IMR-90 (cell line): ENCODE data around the gene TMEM161A. TPM values are rescaled to one million over a fixed set of nuclear protein-coding genes. Genes with fewer than 3 reads are reported as not detected.
A peak's percentile ranks its signal among the peaks of the same experiment; 100 is the strongest.

Experiments
- ATAC-seq: fragments of 200-7000 bp; cut with Tn5 transposase; 2 replicates; pipeline ENCODE4 v1.9.1; 2020; ENCODE audit warnings: low read depth, mild to moderate bottlenecking, moderate library complexity
- Bru-seq: library from RNA; stranded (reverse); fragments of 400-500 nt; gene quantifications from one replicate; lab custom pipeline; 2021; lab: Mats Ljungman, UMichigan
- BruChase-seq, 2 experiments: library from RNA; stranded (reverse); fragments of 400-500 nt; gene quantifications; one replicate each; lab custom pipeline; 2021; lab: Mats Ljungman, UMichigan
- BruUV-seq: library from RNA; stranded (reverse); fragments of 400-500 nt; replicated peaks from 2 replicates; lab custom pipeline; 2021; lab: Mats Ljungman, UMichigan
- CTCF ChIA-PET: fragments of 300-600 bp; formaldehyde crosslinking; extraction: SDS; loops from one replicate; lab custom pipeline; 2021; ENCODE audit warnings: antibody characterized with exemption; lab: Yijun Ruan, JAX
- POLR2A ChIA-PET: fragments of 300-600 bp; sonication (Branson Sonifier 250); formaldehyde crosslinking; loops from one replicate; lab custom pipeline; 2022; ENCODE audit warnings: antibody characterized with exemption; ENCODE audit not compliant: unreplicated experiment; lab: Charles Lee
- DNase-seq: peaks from one replicate; pipeline ENCODE4 v3.0.0; 2013
- H2AFZ ChIP-seq: replicated peaks from 2 replicates; pipeline ENCODE3; 2013; ENCODE audit warnings: low read length, mild to moderate bottlenecking; ENCODE audit not compliant: poor library complexity
- H2AK5ac ChIP-seq: 2 replicates; pipeline ENCODE4 v1.6.1; 2013; ENCODE audit warnings: low read depth, low read length, inconsistent platforms
- H2AK9ac ChIP-seq: replicated peaks from 2 replicates; pipeline ENCODE3; 2013; ENCODE audit warnings: mild to moderate bottlenecking, low read depth, low read length, moderate library complexity; ENCODE audit not compliant: poor library complexity
- H2BK120ac ChIP-seq: 2 replicates; pipeline ENCODE4 v1.6.1; 2013; ENCODE audit warnings: low read depth, low read length, inconsistent platforms
- H2BK15ac ChIP-seq: 3 replicates; pipeline ENCODE4 v1.6.1; 2013; ENCODE audit warnings: low read depth, low read length, inconsistent platforms
- H2BK20ac ChIP-seq: 2 replicates; pipeline ENCODE4 v1.6.1; 2013; ENCODE audit warnings: low read depth, mild to moderate bottlenecking, inconsistent platforms, low read length, moderate library complexity
- H2BK5ac ChIP-seq: 2 replicates; pipeline ENCODE4 v1.6.1; 2013; ENCODE audit warnings: mild to moderate bottlenecking, low read depth, low read length, inconsistent platforms; ENCODE audit not compliant: poor library complexity, severe bottlenecking
- H3K14ac ChIP-seq: replicated peaks from 2 replicates; pipeline ENCODE4 v1.6.1; 2013; ENCODE audit warnings: low read depth, low read length, inconsistent platforms
- H3K18ac ChIP-seq: 2 replicates; pipeline ENCODE4 v1.6.1; 2013; ENCODE audit warnings: low read depth, low read length, control low read depth
- H3K23ac ChIP-seq: 2 replicates; pipeline ENCODE4 v1.6.1; 2013; ENCODE audit warnings: low read depth, low read length, inconsistent platforms
- H3K27ac ChIP-seq: 2 replicates; pipeline ENCODE4 v1.5.1; 2013; ENCODE audit warnings: mild to moderate bottlenecking, control low read depth, low read length; ENCODE audit not compliant: insufficient read depth
- H3K27me3 ChIP-seq: 2 replicates; pipeline ENCODE4 v1.6.1; 2013; ENCODE audit warnings: low read length; ENCODE audit not compliant: control insufficient read depth, insufficient read depth
- H3K36me3 ChIP-seq: 2 replicates; pipeline ENCODE4 v1.6.1; 2013; ENCODE audit warnings: low read length, mixed read lengths; ENCODE audit not compliant: control insufficient read depth, insufficient read depth
- H3K4ac ChIP-seq: 2 replicates; pipeline ENCODE4 v1.6.1; 2013; ENCODE audit warnings: low read depth, low read length, inconsistent platforms
- H3K4me1 ChIP-seq: 2 replicates; pipeline ENCODE4 v1.6.1; 2013; ENCODE audit warnings: low read length, mixed read lengths; ENCODE audit not compliant: control insufficient read depth, insufficient read depth
- H3K4me2 ChIP-seq: 2 replicates; pipeline ENCODE4 v1.6.1; 2013; ENCODE audit warnings: low read depth, mild to moderate bottlenecking, control low read depth, low read length, moderate library complexity
- H3K4me3 ChIP-seq: 2 replicates; pipeline ENCODE4 v1.5.1; 2013; ENCODE audit warnings: low read depth, mild to moderate bottlenecking, control low read depth, low read length, moderate library complexity; ENCODE audit not compliant: insufficient read depth
- H3K56ac ChIP-seq: 2 replicates; pipeline ENCODE4 v1.6.1; 2013; ENCODE audit warnings: low read length, inconsistent platforms; ENCODE audit not compliant: insufficient read depth; ENCODE audit errors: extremely low read depth
- H3K79me1 ChIP-seq, 2 experiments: 2 replicates each; pipeline ENCODE4 v1.6.1; 2013; ENCODE audit warnings: low read length in 2 of 2, inconsistent platforms in 1 of 2, low read depth in 1 of 2
- H3K9ac ChIP-seq: 2 replicates; pipeline ENCODE4 v1.6.1; 2013; ENCODE audit warnings: low read depth, low read length, control low read depth
- H3K9me1 ChIP-seq: 2 replicates; pipeline ENCODE4 v1.6.1; 2013; ENCODE audit warnings: low read length, inconsistent platforms; ENCODE audit not compliant: insufficient read depth
- H3K9me3 ChIP-seq: 2 replicates; pipeline ENCODE4 v1.6.1; 2013; ENCODE audit warnings: low read length; ENCODE audit not compliant: control insufficient read depth, insufficient read depth
- H4K20me1 ChIP-seq: 2 replicates; pipeline ENCODE4 v1.6.1; 2013; ENCODE audit warnings: low read length, inconsistent platforms; ENCODE audit not compliant: insufficient read depth
- H4K5ac ChIP-seq: 2 replicates; pipeline ENCODE4 v1.6.1; 2013; ENCODE audit warnings: mild to moderate bottlenecking, low read depth, low read length, control low read depth
- H4K8ac ChIP-seq, 2 experiments: 2 replicates each; pipeline ENCODE4 v1.6.1; 2013; ENCODE audit warnings: low read depth in 2 of 2, low read length in 2 of 2, control low read depth in 1 of 2, inconsistent platforms in 1 of 2
- H4K91ac ChIP-seq: 2 replicates; pipeline ENCODE4 v1.6.1; 2013; ENCODE audit warnings: low read depth, low read length, inconsistent platforms; ENCODE audit not compliant: insufficient read depth
- BHLHE40 ChIP-seq: fragments of 150-350 bp; IDR thresholded peaks from 2 replicates; pipeline ENCODE4 v1.6.1; 2016; ENCODE audit warnings: mild to moderate bottlenecking, low read depth, low read length
- CEBPB ChIP-seq: IDR thresholded peaks from 2 replicates; pipeline ENCODE4 v1.6.1; 2012; ENCODE audit warnings: low read depth, low read length, improper control_type of control experiment
- CTCF ChIP-seq: conservative IDR thresholded peaks from 2 replicates; pipeline ENCODE4 v1.5.1; 2012; ENCODE audit warnings: mild to moderate bottlenecking, low read depth, low read length, improper control_type of control experiment
- ELK1 ChIP-seq: fragments of 150-350 bp; IDR thresholded peaks from 2 replicates; pipeline ENCODE4 v1.6.1; 2016; ENCODE audit warnings: low read depth, mild to moderate bottlenecking, low read length, moderate library complexity, borderline replicate concordance
- FOS ChIP-seq: fragments of 150-350 bp; IDR thresholded peaks from 2 replicates; pipeline ENCODE4 v1.6.1; 2016; ENCODE audit warnings: low read depth, low read length
- MAFK ChIP-seq: IDR thresholded peaks from 2 replicates; pipeline ENCODE4 v1.6.1; 2012; ENCODE audit warnings: low read depth, low read length, improper control_type of control experiment
- MXI1 ChIP-seq: IDR thresholded peaks from 2 replicates; pipeline ENCODE4 v1.6.1; 2012; ENCODE audit warnings: low read depth, mild to moderate bottlenecking, low read length, moderate library complexity, borderline replicate concordance
- NFE2L2 ChIP-seq: fragments of 150-350 bp; IDR thresholded peaks from 2 replicates; pipeline ENCODE4 v1.6.1; 2016; ENCODE audit warnings: low read depth, mild to moderate bottlenecking, low read length
- RAD21 ChIP-seq: IDR thresholded peaks from 2 replicates; pipeline ENCODE4 v1.6.1; 2012; ENCODE audit warnings: low read length, improper control_type of control experiment
- RCOR1 ChIP-seq: IDR thresholded peaks from 2 replicates; pipeline ENCODE4 v1.6.1; 2012; ENCODE audit warnings: mild to moderate bottlenecking, low read length, improper control_type of control experiment; ENCODE audit not compliant: insufficient replicate concordance
- RFX5 ChIP-seq: IDR thresholded peaks from 2 replicates; pipeline ENCODE4 v1.8.0; 2012; ENCODE audit warnings: low read depth, mild to moderate bottlenecking, low read length, moderate library complexity
- SMC3 ChIP-seq: fragments of 150-350 bp; IDR thresholded peaks from 2 replicates; pipeline ENCODE4 v1.6.1; 2016; ENCODE audit warnings: low read depth, mild to moderate bottlenecking, antibody characterized with exemption, low read length, moderate library complexity
- WGBS, 2 experiments: methylation state at CpG; one replicate each; pipeline versions ENCODE4 v1.1.5 to v1.1.7; 2013; ENCODE audit warnings: missing lambda C conversion rate in 2 of 2; ENCODE audit not compliant: insufficient read length in 1 of 2; ENCODE audit errors: extremely low coverage in 2 of 2; 5-methylcytosine and 5-hydroxymethylcytosine counted together
- dilution Hi-C: fragments of 300-500 bp; cut with HindIII; formaldehyde crosslinking; loops from one replicate; pipeline ENCODE4 v1.14.3; 2018; ENCODE audit warnings: low sequenced_read_pairs; ENCODE audit not compliant: unreplicated experiment
- in situ Hi-C: fragments of 300-500 bp; cut with MboI; formaldehyde crosslinking; loops from 3 replicates; pipeline ENCODE4 v1.14.3; 2019; ENCODE audit warnings: low sequenced_read_pairs, inconsistent platforms, mixed read lengths
- intact Hi-C: fragments of 100-400 bp; cut with micrococcal nuclease; formaldehyde crosslinking; loops from 2 replicates; pipeline ENCODE4 v1.10.0; 2022
- long read RNA-seq: library from polyadenylated mRNA; unstranded; transcript quantifications from one replicate; pipeline ENCODE4 v2.0.0, GENCODE V29; 2021; ENCODE audit not compliant: unreplicated experiment
- polyA plus RNA-seq, 3 experiments: library from polyadenylated mRNA; depleted of rRNA; stranded (reverse); fragments of >200 nt; gene quantifications; 2 replicates each; pipeline ENCODE4 v1.2.3, GENCODE V29; 2012; ENCODE audit warnings: low replicate concordance in 1 of 3
- total RNA-seq: library from RNA; depleted of rRNA; stranded (reverse); fragments of >200 nt; gene quantifications from 2 replicates; pipeline ENCODE4 v1.2.3, GENCODE V29; 2012; rRNA removed

The TMEM161A gene
- total RNA-seq (11.1 TPM in 2 replicates), polyA plus RNA-seq (2012; rRNA removed) (34.8 and 45.9 TPM in 2 replicates), Bru-seq, nascent RNA (percentile 48 among the genes with signal in this experiment), BruChase-seq, experiment 1, labeled RNA remaining after a 6-hour chase (percentile 62 among the genes with signal in this experiment), BruChase-seq, experiment 2, labeled RNA remaining after a 2-hour chase (percentile 57 among the genes with signal in this experiment)
- 28.8 and 49.7 TPM in 2 replicates for polyA plus RNA-seq (2012; cell fraction: cytosol; rRNA removed)
- polyA plus RNA-seq (2012; cell fraction: nucleus; rRNA removed; ENCODE audit: low replicate concordance), result 80.2 and 243 TPM in 2 replicates
- long read RNA-seq, transcript TMEM161A-201 (12 exons, 1,820 nt), result major isoform, 12 of 27 reads
- long read RNA-seq, partial matches to known transcripts, result 11 of 27 reads
- long read RNA-seq, other reads (novel, unspliced or antisense), result 2 of 27 reads

GRCh38 chr19:19138109-19138981 is at the start of gene TMEM161A:
Gene TMEM161A, minus strand, starts transcription at chr19:19138478. Its CDS starts 50 bp downstream, at chr19:19138428.
- H3K18ac ChIP-seq, result peak within 1 kb of the TSS; percentile 72
- peak within 1 kb of the TSS; percentile 78 for H3K14ac ChIP-seq
- ATAC-seq, result peak; percentile 99
- H3K4ac ChIP-seq, result peak within 1 kb of the TSS; percentile 86
- H2BK120ac ChIP-seq, result 0 out of 2 replicates have a peak within 1 kb of the TSS, but pooled peaks have one; percentile 61
- H3K79me1 ChIP-seq, result peaks cover 8 to 20% of the 10 kb centered on the region in 2 experiments; a peak in 3 of 4 replicates
- ChIA-PET POLR2A (no interaction called here), CTCF (no interaction called here)
- peak within 1 kb of the TSS; percentile 23 to 98 for H4K8ac ChIP-seq
- no peaks in the 10 kb centered on the region for H3K27me3 ChIP-seq
- peak within 1 kb of the TSS; percentile 34; the same call in 1 of the 2 replicates for H3K56ac ChIP-seq
- peak within 1 kb of the TSS; percentile 84 for H3K4me2 ChIP-seq
- H3K9me1 ChIP-seq, result no peaks in the 10 kb centered on the region
- in situ Hi-C loops, result no loop called here
- peak within 1 kb of the TSS; percentile 90 for H3K23ac ChIP-seq
- H2BK20ac ChIP-seq, result no peak within 1 kb of the TSS
- peak within 1 kb of the TSS; percentile 94 for H3K4me3 ChIP-seq
- peak within 1 kb of the TSS; percentile 67 for H2AK9ac ChIP-seq
- H2AK5ac ChIP-seq, result no peak within 1 kb of the TSS
- WGBS, 2 experiments, result 20% methylated on average over 6 of the region's 42 CpGs; no CpG with 5 or more reads in 1 of the 2 experiments
- H2BK5ac ChIP-seq, result peak within 1 kb of the TSS; percentile 69
- peak within 1 kb of the TSS; percentile 78 for H3K27ac ChIP-seq
- H3K9me3 ChIP-seq, result no peaks in the 10 kb centered on the region
- dilution Hi-C loops, result no loop called here
- H3K4me1 ChIP-seq, result peaks cover 6% of the 10 kb centered on the region; the same call in 1 of the 2 replicates
- BruUV-seq, result no TSS peak
- peak within 1 kb of the TSS; percentile 91 for H3K9ac ChIP-seq
- peaks cover 4% of the 10 kb centered on the region; the same call in 1 of the 2 replicates for H4K20me1 ChIP-seq
- H2BK15ac ChIP-seq, result no peak within 1 kb of the TSS
- peak within 1 kb of the TSS; percentile 74; the same call in 1 of the 2 replicates for H4K91ac ChIP-seq
- intact Hi-C loops, result loop anchor here (2.0 kb wide), 1 partner anchor 76 kb away; the partner anchor contains the start of gene SLC25A42
- H4K5ac ChIP-seq, result peak within 1 kb of the TSS; percentile 87
- H3K36me3 ChIP-seq, result no peaks in the 10 kb centered on the region
- H2AFZ ChIP-seq, result peak within 1 kb of the TSS; percentile 94
- DNase-seq, result peak; percentile 99
- TF ChIP-seq SMC3 (no peak), BHLHE40 (peak; percentile 52), CTCF (no peak), RAD21 (no peak), MXI1 (peak; percentile 47; the same call in 1 of the 2 replicates), FOS (peak; percentile 53; the same call in 1 of the 2 replicates), RFX5 (no peak), ELK1 (no peak), NFE2L2 (no peak), RCOR1 (no peak), CEBPB (no peak), MAFK (no peak)
